GM23248 (cell line): ENCODE measurements around the gene ARHGEF9.

Experiments
- EZH2 ChIP-seq: fragments of 200-600 bp; sonication (generic); IDR thresholded peaks from 2 replicates; pipeline ENCODE4 v1.6.1; 2018; ENCODE audit warnings: antibody characterized with exemption, mild to moderate bottlenecking; ENCODE audit not compliant: insufficient read depth, poor library complexity, severe bottlenecking
- EZH2phosphoT487 ChIP-seq: fragments of 200-600 bp; sonication (generic); IDR thresholded peaks from 2 replicates; pipeline ENCODE4 v1.6.1; 2018; ENCODE audit warnings: antibody characterized with exemption, moderate library complexity, mild to moderate bottlenecking, low read depth; ENCODE audit not compliant: insufficient read depth

GRCh38 chrX:63656871-63657580, 128.0 kb downstream of the ARHGEF9 start:
- TF ChIP-seq EZH2phosphoT487 (no peak), EZH2 (no peak)
